Measurements from ENCODE around the gene KDM1B. TPM values are rescaled to one million over a fixed set of nuclear protein-coding genes. Genes with fewer than 3 reads are reported as not detected.
"Not testable (repeated sequence)": the region's sequence is repeated elsewhere in the genome, so short reads cannot be mapped to it uniquely, and the experiment has no call there.

Gene KDM1B
- total and polyA plus RNA-seq, 9 of the 15 experiments (the other 6 are each of a cell fraction or from before 2014, with no cell fraction given): 1.4 to 58.9 (median 36.3) TPM

- TF ChIP-seq FOXO4 (CRISPR knock-in tag; IDR thresholded peaks at IDR 0.05) (no peak), RCOR1 (IDR thresholded peaks at IDR 0.05; ENCODE audit: borderline replicate concordance in 1 of 2, low read depth in 2 of 2, low read length in 2 of 2) (0 out of 4 replicates have a peak, but pooled peaks of 1 of the 2 experiments have one; percentile 15), FOXJ2 (tag; IDR thresholded peaks at IDR 0.05) (no peak)
Observed at GRCh38 chr6:18148304-18149025, 6.8 kb upstream of the KDM1B start (continued).

DNA sequence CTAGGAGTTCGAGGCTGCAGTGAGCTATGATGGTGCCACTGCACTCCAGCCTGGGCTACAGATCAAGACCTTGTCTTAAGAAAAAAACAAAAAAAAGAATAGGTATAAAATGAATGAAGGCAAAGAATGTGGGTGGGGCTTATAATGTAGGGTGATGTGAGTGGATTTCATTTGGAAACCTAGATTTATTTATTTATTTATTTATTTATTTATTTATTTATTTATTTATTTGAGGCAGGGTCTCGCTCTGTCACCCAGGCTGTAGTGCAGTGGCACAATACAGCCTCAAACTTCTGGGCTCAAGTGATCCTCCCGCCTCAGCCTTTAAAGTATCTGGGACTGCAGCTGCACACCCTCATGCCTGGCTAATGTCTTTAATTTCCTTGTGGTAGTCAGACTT, 3.8 kb upstream of the KDM1B start:
- H3K27ac ChIP-seq (ENCODE audit: extremely low read depth, low read depth, low read length); H3K4me2 ChIP-seq (ENCODE audit: insufficient read depth, low read length); H3K27me3 ChIP-seq (ENCODE audit: control insufficient read depth in 2 of 2, insufficient read depth in 2 of 2, low read length in 2 of 2); H2AFZ ChIP-seq (ENCODE audit: low read depth, low read length); CTCF ChIA-PET (ENCODE audit: low intra/inter-chr PET ratio); H3K9me3 ChIP-seq (replicated peaks; ENCODE audit: control insufficient read depth, insufficient read depth, low read depth, low read length); H3K9ac ChIP-seq (ENCODE audit: insufficient read depth in 1 of 2, low read depth in 2 of 2, low read length in 2 of 2); DNase-seq (ENCODE audit: extremely low read depth in 1 of 4, low spot score in 3 of 4); H4K20me1 ChIP-seq (replicated peaks; ENCODE audit: control insufficient read depth, insufficient read depth, low read length); BruUV-seq (replicated peaks); ATAC-seq; H3K9me1 ChIP-seq (ENCODE audit: control insufficient read depth, insufficient read depth, low read length); FAIRE-seq; in situ Hi-C loops (cut with MboI); H3K4me3 ChIP-seq: not testable (repeated sequence)
- peaks cover 11 to 22% of the 10 kb centered on the region in 2 experiments for H3K4me1 ChIP-seq (replicated peaks in 1 of 2; ENCODE audit: control insufficient read depth in 2 of 2, insufficient read depth in 2 of 2, low read length in 2 of 2)
- 88% methylated on average over 3 of the region's 3 CpGs for WGBS (ENCODE audit: insufficient coverage, low coverage, missing lambda C conversion rate)
- H3K36me3 ChIP-seq (ENCODE audit: control insufficient read depth, insufficient read depth, low read length): peaks cover 35% of the 10 kb centered on the region
- H3K79me2 ChIP-seq (ENCODE audit: control insufficient read depth, insufficient read depth, low read length): peaks cover 39% of the 10 kb centered on the region
- intact Hi-C loops (cut with micrococcal nuclease): loop anchor here (5.0 to 10.0 kb wide), 3 partner anchors 164 to 447 kb away; partner anchors contain the start of genes KIF13A and NUP153
- POLR2A ChIA-PET: interaction anchor here (1.0 to 2.2 kb wide), 2 partner anchors 9 to 17 kb away, joined by 6 to 7 read pairs; no protein-coding TSS in a partner anchor

All from K562 (cell line).